Measurements from ENCODE around the gene GABRA5.

DNA sequence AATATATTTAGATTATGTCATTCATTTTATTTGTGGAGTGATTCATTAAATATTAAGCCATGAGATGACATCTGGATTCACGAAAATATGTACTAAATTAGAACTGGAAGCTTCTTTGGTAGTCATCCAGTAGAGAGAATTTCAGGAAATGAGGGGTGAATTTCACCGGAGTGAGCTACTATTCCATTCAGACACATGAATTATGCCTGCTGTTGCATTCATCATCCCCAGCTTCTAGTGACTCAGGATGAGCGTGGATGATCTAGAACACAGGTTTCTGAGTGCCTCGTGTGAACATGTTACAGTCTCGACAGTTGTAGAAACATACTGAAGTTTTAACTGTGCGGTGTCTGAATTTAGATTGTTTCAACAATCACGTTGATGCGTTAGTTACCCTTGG, 61.2 kb downstream of the GABRA5 start:
- no peak for TF ChIP-seq CBX5 (IDR thresholded peaks at IDR 0.05; ENCODE audit: low read depth)
- TF ChIP-seq MTA3 (IDR thresholded peaks at IDR 0.05; ENCODE audit: borderline replicate concordance, low read length): no peak
- no peak for TF ChIP-seq YY1 (IDR thresholded peaks at IDR 0.05; ENCODE audit: low read depth, low read length)
- TF ChIP-seq, protein P1, sequence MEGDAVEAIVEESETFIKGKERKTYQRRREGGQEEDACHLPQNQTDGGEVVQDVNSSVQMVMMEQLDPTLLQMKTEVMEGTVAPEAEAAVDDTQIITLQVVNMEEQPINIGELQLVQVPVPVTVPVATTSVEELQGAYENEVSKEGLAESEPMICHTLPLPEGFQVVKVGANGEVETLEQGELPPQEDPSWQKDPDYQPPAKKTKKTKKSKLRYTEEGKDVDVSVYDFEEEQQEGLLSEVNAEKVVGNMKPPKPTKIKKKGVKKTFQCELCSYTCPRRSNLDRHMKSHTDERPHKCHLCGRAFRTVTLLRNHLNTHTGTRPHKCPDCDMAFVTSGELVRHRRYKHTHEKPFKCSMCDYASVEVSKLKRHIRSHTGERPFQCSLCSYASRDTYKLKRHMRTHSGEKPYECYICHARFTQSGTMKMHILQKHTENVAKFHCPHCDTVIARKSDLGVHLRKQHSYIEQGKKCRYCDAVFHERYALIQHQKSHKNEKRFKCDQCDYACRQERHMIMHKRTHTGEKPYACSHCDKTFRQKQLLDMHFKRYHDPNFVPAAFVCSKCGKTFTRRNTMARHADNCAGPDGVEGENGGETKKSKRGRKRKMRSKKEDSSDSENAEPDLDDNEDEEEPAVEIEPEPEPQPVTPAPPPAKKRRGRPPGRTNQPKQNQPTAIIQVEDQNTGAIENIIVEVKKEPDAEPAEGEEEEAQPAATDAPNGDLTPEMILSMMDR (IDR thresholded peaks at IDR 0.05 in 2 of 3, conservative IDR thresholded peaks at IDR 0.05 in 1 of 3; ENCODE audit: control insufficient read depth in 2 of 3, extremely low read depth in 1 of 3, insufficient read depth in 1 of 3, low read depth in 3 of 3, low read length in 3 of 3): no peak
- TF ChIP-seq POLR2AphosphoS5 (IDR thresholded peaks at IDR 0.05; ENCODE audit: low read length): no peak

Data from GM12878 (cell line).